HG02678 (cell line): ENCODE data around the gene NTPCR.
"Not testable (repeated sequence)": the region's sequence is repeated elsewhere in the genome, so short reads cannot be mapped to it uniquely, and the experiment has no call there.

Source experiments
- ATAC-seq: cut with Tn5 transposase; IDR thresholded peaks from one replicate; pipeline ENCODE4 v1.9.1; 2021; ENCODE audit warnings: mild to moderate bottlenecking, moderate library complexity; ENCODE audit not compliant: unreplicated experiment

Gene NTPCR

GRCh38 chr1:232983375-232983774, 33.0 kb downstream of the NTPCR start:
- no peak for ATAC-seq

- no peak for ATAC-seq
Observed at GRCh38 chr1:232983817-232984567, 33.6 kb downstream of the NTPCR start.

GRCh38 chr1:232984577-232985425, 34.4 kb downstream of the NTPCR start:
- no peak for ATAC-seq

GRCh38 chr1:232985882-232986526, 35.6 kb downstream of the NTPCR start:
- no peak for ATAC-seq

GRCh38 chr1:232986527-232986922, 36.1 kb downstream of the NTPCR start:
- no peak for ATAC-seq

GRCh38 chr1:232987046-232987773, 36.8 kb downstream of the NTPCR start:
- ATAC-seq: no peak

GRCh38 chr1:232987774-232988140, 37.3 kb downstream of the NTPCR start:
- no peak for ATAC-seq

GRCh38 chr1:232988572-232989040, 38.2 kb downstream of the NTPCR start:
- ATAC-seq: no peak

- ATAC-seq: no peak
Observed at GRCh38 chr1:232990176-232991128, 40.0 kb downstream of the NTPCR start.

- ATAC-seq: no peak
Observed at GRCh38 chr1:232991238-232991637, 40.8 kb downstream of the NTPCR start.

- ATAC-seq: no peak
Observed at GRCh38 chr1:232992227-232992626, 41.8 kb downstream of the NTPCR start.

- ATAC-seq: no peak
Observed at GRCh38 chr1:232993555-232993954, 43.1 kb downstream of the NTPCR start.

GRCh38 chr1:232995189-232995588, 44.8 kb downstream of the NTPCR start:
- ATAC-seq: no peak

GRCh38 chr1:232996143-232996542, 45.7 kb downstream of the NTPCR start:
- ATAC-seq: no peak

GRCh38 chr1:232998138-232998537, 47.7 kb downstream of the NTPCR start:
- no peak for ATAC-seq

- no peak for ATAC-seq
Observed at GRCh38 chr1:232998646-232999045, 48.2 kb downstream of the NTPCR start.

GRCh38 chr1:232999956-233000625, 49.7 kb downstream of the NTPCR start:
- ATAC-seq: no peak

GRCh38 chr1:233003638-233004037, 53.2 kb downstream of the NTPCR start:
- ATAC-seq: not testable (repeated sequence)

- no peak for ATAC-seq
Observed at GRCh38 chr1:233004451-233004850, 54.0 kb downstream of the NTPCR start.
